ENCODE data around the gene GPX4.

The GPX4 gene

GRCh38 chr19:1138121-1138520 lies 34.3 kb downstream of the GPX4 start:
- H3K36me3 ChIP-seq (replicated peaks), result peaks cover 4% of the 10 kb centered on the region
- in situ Hi-C loops (cut with MboI; ENCODE audit: low sequenced_read_pairs), result no loop called here
- no peaks in the 10 kb centered on the region for H3K4me1 ChIP-seq

GRCh38 chr19:1139126-1139525 lies 35.3 kb downstream of the GPX4 start:
- H3K27me3 ChIP-seq (ENCODE audit: low read depth), result no peaks in the 10 kb centered on the region
- in situ Hi-C loops (cut with MboI; ENCODE audit: low sequenced_read_pairs), result no loop called here
- no peaks in the 10 kb centered on the region for H3K4me1 ChIP-seq
- no peaks in the 10 kb centered on the region for H3K9me3 ChIP-seq
- peaks cover 4% of the 10 kb centered on the region for H3K36me3 ChIP-seq (replicated peaks)
- H3K4me3 ChIP-seq, result no peak overlapping the region
- DNase-seq (ENCODE audit: low spot score in 2 of 2), result no peak

More at GRCh38 chr19:1138121-1138520, 34.3 kb downstream of the GPX4 start:
- Histone ChIP-seq H3K27me3 (ENCODE audit: low read depth) (no peaks in the 10 kb centered on the region), H3K9me3 (no peaks in the 10 kb centered on the region), H3K4me3 (no peak overlapping the region)
- no peak for DNase-seq (ENCODE audit: low spot score in 2 of 2)

GRCh38 chr19:1140272-1141027 lies 36.7 kb downstream of the GPX4 start:
- DNase-seq (ENCODE audit: low spot score in 2 of 2), result no peak
- H3K4me1 ChIP-seq, result no peaks in the 10 kb centered on the region
- in situ Hi-C loops (cut with MboI; ENCODE audit: low sequenced_read_pairs), result no loop called here
- no peaks in the 10 kb centered on the region for H3K27me3 ChIP-seq (ENCODE audit: low read depth)
- H3K4me3 ChIP-seq, result no peak overlapping the region
- H3K36me3 ChIP-seq (replicated peaks), result peaks cover 4% of the 10 kb centered on the region
- H3K9me3 ChIP-seq, result no peaks in the 10 kb centered on the region

GRCh38 chr19:1141944-1142343 lies 38.1 kb downstream of the GPX4 start:
- no peaks in the 10 kb centered on the region for H3K4me1 ChIP-seq
- in situ Hi-C loops (cut with MboI; ENCODE audit: low sequenced_read_pairs), result no loop called here
- no peak overlapping the region for H3K4me3 ChIP-seq
- H3K9me3 ChIP-seq, result no peaks in the 10 kb centered on the region
- H3K36me3 ChIP-seq (replicated peaks), result peaks cover 4% of the 10 kb centered on the region
- no peak for DNase-seq (ENCODE audit: low spot score in 2 of 2)
- no peaks in the 10 kb centered on the region for H3K27me3 ChIP-seq (ENCODE audit: low read depth)

- in situ Hi-C loops (cut with MboI; ENCODE audit: low sequenced_read_pairs), result no loop called here
These were observed 40.1 kb downstream of the GPX4 start for GRCh38 chr19:1143828-1144399.

GRCh38 chr19:1144741-1145140 lies 40.9 kb downstream of the GPX4 start:
- Histone ChIP-seq H3K36me3 (replicated peaks) (peaks cover 9% of the 10 kb centered on the region), H3K4me3 (no peak overlapping the region), H3K9me3 (no peaks in the 10 kb centered on the region), H3K27me3 (ENCODE audit: low read depth) (no peaks in the 10 kb centered on the region), H3K4me1 (no peaks in the 10 kb centered on the region)
- no peak for DNase-seq (ENCODE audit: low spot score in 2 of 2)
- in situ Hi-C loops (cut with MboI; ENCODE audit: low sequenced_read_pairs), result no loop called here

More at GRCh38 chr19:1143828-1144399, 40.1 kb downstream of the GPX4 start:
- H3K4me1 ChIP-seq, result no peaks in the 10 kb centered on the region
- H3K4me3 ChIP-seq, result no peak overlapping the region
- no peaks in the 10 kb centered on the region for H3K27me3 ChIP-seq (ENCODE audit: low read depth)
- peaks cover 4% of the 10 kb centered on the region for H3K36me3 ChIP-seq (replicated peaks)
- no peak for DNase-seq (ENCODE audit: low spot score in 2 of 2)
- H3K9me3 ChIP-seq, result no peaks in the 10 kb centered on the region

GRCh38 chr19:1145635-1146411 lies 42.0 kb downstream of the GPX4 start:
- in situ Hi-C loops (cut with MboI; ENCODE audit: low sequenced_read_pairs), result no loop called here
- no peaks in the 10 kb centered on the region for H3K27me3 ChIP-seq (ENCODE audit: low read depth)
- H3K4me3 ChIP-seq, result no peak overlapping the region
- H3K36me3 ChIP-seq (replicated peaks), result peaks cover 9% of the 10 kb centered on the region
- no peaks in the 10 kb centered on the region for H3K4me1 ChIP-seq
- no peaks in the 10 kb centered on the region for H3K9me3 ChIP-seq
- no peak for DNase-seq (ENCODE audit: low spot score in 2 of 2)

- no peak overlapping the region for H3K4me3 ChIP-seq
- H3K9me3 ChIP-seq, result no peaks in the 10 kb centered on the region
- H3K4me1 ChIP-seq, result no peaks in the 10 kb centered on the region
- no peaks in the 10 kb centered on the region for H3K27me3 ChIP-seq (ENCODE audit: low read depth)
- in situ Hi-C loops (cut with MboI; ENCODE audit: low sequenced_read_pairs), result no loop called here
- DNase-seq (ENCODE audit: low spot score in 2 of 2), result no peak
- H3K36me3 ChIP-seq (replicated peaks), result peaks cover 9% of the 10 kb centered on the region
These were observed 42.6 kb downstream of the GPX4 start for GRCh38 chr19:1146412-1146699.

- Histone ChIP-seq H3K27me3 (ENCODE audit: low read depth) (no peaks in the 10 kb centered on the region), H3K4me1 (no peaks in the 10 kb centered on the region), H3K36me3 (replicated peaks) (peaks cover 11% of the 10 kb centered on the region), H3K9me3 (no peaks in the 10 kb centered on the region), H3K4me3 (no peak overlapping the region)
- in situ Hi-C loops (cut with MboI; ENCODE audit: low sequenced_read_pairs), result no loop called here
- DNase-seq (ENCODE audit: low spot score in 2 of 2), result no peak
These were observed 43.3 kb downstream of the GPX4 start for GRCh38 chr19:1146858-1147780.

- H3K27me3 ChIP-seq (ENCODE audit: low read depth), result no peaks in the 10 kb centered on the region
- H3K9me3 ChIP-seq, result no peaks in the 10 kb centered on the region
- in situ Hi-C loops (cut with MboI; ENCODE audit: low sequenced_read_pairs), result no loop called here
- DNase-seq (ENCODE audit: low spot score in 2 of 2), result no peak
- no peaks in the 10 kb centered on the region for H3K4me1 ChIP-seq
- peaks cover 8% of the 10 kb centered on the region for H3K36me3 ChIP-seq (replicated peaks)
- no peak overlapping the region for H3K4me3 ChIP-seq
These were observed 44.2 kb downstream of the GPX4 start for GRCh38 chr19:1147934-1148549.

- H3K9me3 ChIP-seq, result no peaks in the 10 kb centered on the region
- no peaks in the 10 kb centered on the region for H3K27me3 ChIP-seq (ENCODE audit: low read depth)
- H3K4me1 ChIP-seq, result no peaks in the 10 kb centered on the region
- in situ Hi-C loops (cut with MboI; ENCODE audit: low sequenced_read_pairs), result no loop called here
- DNase-seq (ENCODE audit: low spot score in 2 of 2), result no peak
- peaks cover 7% of the 10 kb centered on the region; the same call in 1 of the 2 replicates for H3K36me3 ChIP-seq (replicated peaks)
- no peak overlapping the region for H3K4me3 ChIP-seq
These were observed 45.7 kb downstream of the GPX4 start for GRCh38 chr19:1149259-1150045.

GRCh38 chr19:1150333-1151036 lies 46.7 kb downstream of the GPX4 start:
- H3K4me1 ChIP-seq, result no peaks in the 10 kb centered on the region
- no peaks in the 10 kb centered on the region for H3K27me3 ChIP-seq (ENCODE audit: low read depth)
- H3K4me3 ChIP-seq, result no peak overlapping the region
- peaks cover 7% of the 10 kb centered on the region; the same call in 1 of the 2 replicates for H3K36me3 ChIP-seq (replicated peaks)
- H3K9me3 ChIP-seq, result no peaks in the 10 kb centered on the region
- in situ Hi-C loops (cut with MboI; ENCODE audit: low sequenced_read_pairs), result no loop called here
- DNase-seq (ENCODE audit: low spot score in 2 of 2), result no peak

Measured in HAP-1 (cell line).